PC-3 (cell line): Measurements from ENCODE around the gene TSHZ2.

ENCODE experiments used
- EZH2phosphoT487 ChIP-seq: fragments of 300-600 bp; sonication (generic); IDR thresholded peaks from 2 replicates; pipeline ENCODE4 v1.6.1; 2018; ENCODE audit warnings: mild to moderate bottlenecking, antibody characterized with exemption, low read length, borderline replicate concordance
- TF ChIP-seq, protein P1 (sequence below): fragments of 300-600 bp; sonication (generic); conservative IDR thresholded peaks from 2 replicates; pipeline ENCODE4 v1.5.1; 2017; ENCODE audit warnings: antibody characterized with exemption, low read depth, mild to moderate bottlenecking, low read length

DNA sequence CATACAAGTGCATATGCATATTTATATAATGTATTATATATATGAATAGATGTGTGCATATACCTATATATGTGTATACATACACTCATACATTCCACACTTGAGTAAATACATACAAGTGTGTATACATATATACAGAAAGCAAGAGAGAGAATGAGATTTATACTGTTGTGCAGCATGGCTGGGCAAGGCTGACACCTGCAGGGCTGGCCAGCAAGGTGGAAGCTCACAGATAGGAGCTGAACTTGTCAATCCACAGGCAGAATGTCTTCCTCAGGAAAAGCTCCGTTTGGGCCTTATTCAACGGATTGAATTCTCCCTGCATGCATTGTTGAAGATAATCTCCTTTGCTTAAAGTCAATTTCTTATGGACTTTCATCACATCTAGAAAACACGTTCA is 364.7 kb downstream of the TSHZ2 start:
- TF ChIP-seq, protein P1, sequence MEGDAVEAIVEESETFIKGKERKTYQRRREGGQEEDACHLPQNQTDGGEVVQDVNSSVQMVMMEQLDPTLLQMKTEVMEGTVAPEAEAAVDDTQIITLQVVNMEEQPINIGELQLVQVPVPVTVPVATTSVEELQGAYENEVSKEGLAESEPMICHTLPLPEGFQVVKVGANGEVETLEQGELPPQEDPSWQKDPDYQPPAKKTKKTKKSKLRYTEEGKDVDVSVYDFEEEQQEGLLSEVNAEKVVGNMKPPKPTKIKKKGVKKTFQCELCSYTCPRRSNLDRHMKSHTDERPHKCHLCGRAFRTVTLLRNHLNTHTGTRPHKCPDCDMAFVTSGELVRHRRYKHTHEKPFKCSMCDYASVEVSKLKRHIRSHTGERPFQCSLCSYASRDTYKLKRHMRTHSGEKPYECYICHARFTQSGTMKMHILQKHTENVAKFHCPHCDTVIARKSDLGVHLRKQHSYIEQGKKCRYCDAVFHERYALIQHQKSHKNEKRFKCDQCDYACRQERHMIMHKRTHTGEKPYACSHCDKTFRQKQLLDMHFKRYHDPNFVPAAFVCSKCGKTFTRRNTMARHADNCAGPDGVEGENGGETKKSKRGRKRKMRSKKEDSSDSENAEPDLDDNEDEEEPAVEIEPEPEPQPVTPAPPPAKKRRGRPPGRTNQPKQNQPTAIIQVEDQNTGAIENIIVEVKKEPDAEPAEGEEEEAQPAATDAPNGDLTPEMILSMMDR: peak; percentile 18; the same call in 1 of the 2 replicates
- TF ChIP-seq EZH2phosphoT487: no peak
